CD1c-positive myeloid dendritic cell (primary cell): Measurements from ENCODE around the gene CD2BP2.
"Not testable (repeated sequence)": the region's sequence is repeated elsewhere in the genome, so short reads cannot be mapped to it uniquely, and the experiment has no call there.

ENCODE experiments used
- DNase-seq: peaks from one replicate; pipeline ENCODE4 v3.0.0-alpha.2; 2016; ENCODE audit errors: extremely low spot score

Gene CD2BP2

GRCh38 chr16:30355144-30355953 lies at the start of gene CD2BP2:
CD2BP2 (minus strand) TSS chr16:30355308; CDS start chr16:30354681, 627 bp downstream.
- peak; percentile 100 for DNase-seq

- DNase-seq, result no peak
These were observed 46.8 kb upstream of the CD2BP2 start for GRCh38 chr16:30401768-30402425.

GRCh38 chr16:30399435-30400186 lies 44.5 kb upstream of the CD2BP2 start:
- no peak for DNase-seq

GRCh38 chr16:30398661-30399434 lies 43.7 kb upstream of the CD2BP2 start:
- DNase-seq, result no peak

- no peak for DNase-seq
These were observed 42.9 kb upstream of the CD2BP2 start for GRCh38 chr16:30397776-30398660.

GRCh38 chr16:30397056-30397455 lies 41.9 kb upstream of the CD2BP2 start:
- DNase-seq, result no peak

GRCh38 chr16:30396627-30397026 lies 41.5 kb upstream of the CD2BP2 start:
- DNase-seq, result not testable (repeated sequence)

GRCh38 chr16:30395992-30396585 lies 41.0 kb upstream of the CD2BP2 start:
- no peak for DNase-seq

GRCh38 chr16:30395155-30395991 lies 40.3 kb upstream of the CD2BP2 start, which contains the start of gene ZNF48:
ZNF48 (plus strand) TSS chr16:30395420; CDS start chr16:30395795, 375 bp downstream.
- DNase-seq, result peak; percentile 63

GRCh38 chr16:30394592-30395154 lies 39.6 kb upstream of the CD2BP2 start:
- DNase-seq, result no peak

- DNase-seq, result no peak
These were observed 28.4 kb upstream of the CD2BP2 start for GRCh38 chr16:30383521-30383920.

- DNase-seq, result peak; percentile 26
These were observed 27.2 kb upstream of the CD2BP2 start, which contains the start of gene SEPTIN1 for GRCh38 chr16:30382111-30382881. SEPTIN1 (minus strand) TSS chr16:30382561; CDS start chr16:30382542, 19 bp downstream.

- DNase-seq, result no peak
These were observed 26.4 kb upstream of the CD2BP2 start for GRCh38 chr16:30381291-30382041.

GRCh38 chr16:30380803-30381208 lies 25.7 kb upstream of the CD2BP2 start:
- DNase-seq, result no peak

GRCh38 chr16:30380072-30380802 lies 25.1 kb upstream of the CD2BP2 start:
- no peak for DNase-seq

- no peak for DNase-seq
These were observed 24.2 kb upstream of the CD2BP2 start for GRCh38 chr16:30379158-30379783.
